ENCODE data around the gene NTN1. TPM values are rescaled to one million over a fixed set of nuclear protein-coding genes. Genes with fewer than 3 reads are reported as not detected.

The NTN1 gene
- total RNA-seq, 1 donor from 2014 or later = 29.6 TPM

DNA sequence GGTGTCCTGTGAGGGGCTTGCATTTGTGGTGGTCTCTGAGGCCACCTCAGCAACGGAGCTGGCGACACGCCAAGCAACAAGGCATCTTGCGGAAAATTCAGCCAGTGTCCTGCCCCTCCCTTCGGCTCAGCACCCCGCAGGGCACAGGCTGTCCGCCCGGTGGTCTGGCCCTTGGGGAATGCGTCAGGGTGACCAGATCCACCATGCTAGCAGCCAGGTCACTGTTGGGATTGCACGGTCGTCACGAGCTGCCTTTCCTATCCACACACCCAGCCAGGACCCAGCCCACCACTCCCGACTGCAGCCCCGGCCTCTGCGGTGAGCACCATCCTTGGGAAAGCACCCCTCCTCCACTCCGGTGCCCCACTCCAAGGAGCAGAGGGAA lies 221.2 kb downstream of the NTN1 start:
- DNase-seq (ENCODE audit: low spot score in 2 of 2) = no peak
- intact Hi-C loops (cut with DNase I) = loop anchor here (5.0 kb wide), 1 partner anchor 120 kb away; no protein-coding TSS in a partner anchor
- Histone ChIP-seq H3K27me3 (no peaks in the 10 kb centered on the region), H3K4me3 (no peak overlapping the region), H3K4me1 (peaks cover 21 to 57% of the 10 kb centered on the region in 2 donors), H3K27ac (peak overlapping the region; percentile 99 to 100), H3K36me3 (no peaks in the 10 kb centered on the region), H3K9me3 (no peaks in the 10 kb centered on the region)
- TF ChIP-seq, protein P1, sequence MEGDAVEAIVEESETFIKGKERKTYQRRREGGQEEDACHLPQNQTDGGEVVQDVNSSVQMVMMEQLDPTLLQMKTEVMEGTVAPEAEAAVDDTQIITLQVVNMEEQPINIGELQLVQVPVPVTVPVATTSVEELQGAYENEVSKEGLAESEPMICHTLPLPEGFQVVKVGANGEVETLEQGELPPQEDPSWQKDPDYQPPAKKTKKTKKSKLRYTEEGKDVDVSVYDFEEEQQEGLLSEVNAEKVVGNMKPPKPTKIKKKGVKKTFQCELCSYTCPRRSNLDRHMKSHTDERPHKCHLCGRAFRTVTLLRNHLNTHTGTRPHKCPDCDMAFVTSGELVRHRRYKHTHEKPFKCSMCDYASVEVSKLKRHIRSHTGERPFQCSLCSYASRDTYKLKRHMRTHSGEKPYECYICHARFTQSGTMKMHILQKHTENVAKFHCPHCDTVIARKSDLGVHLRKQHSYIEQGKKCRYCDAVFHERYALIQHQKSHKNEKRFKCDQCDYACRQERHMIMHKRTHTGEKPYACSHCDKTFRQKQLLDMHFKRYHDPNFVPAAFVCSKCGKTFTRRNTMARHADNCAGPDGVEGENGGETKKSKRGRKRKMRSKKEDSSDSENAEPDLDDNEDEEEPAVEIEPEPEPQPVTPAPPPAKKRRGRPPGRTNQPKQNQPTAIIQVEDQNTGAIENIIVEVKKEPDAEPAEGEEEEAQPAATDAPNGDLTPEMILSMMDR (IDR thresholded peaks at IDR 0.05) = no peak

DNA sequence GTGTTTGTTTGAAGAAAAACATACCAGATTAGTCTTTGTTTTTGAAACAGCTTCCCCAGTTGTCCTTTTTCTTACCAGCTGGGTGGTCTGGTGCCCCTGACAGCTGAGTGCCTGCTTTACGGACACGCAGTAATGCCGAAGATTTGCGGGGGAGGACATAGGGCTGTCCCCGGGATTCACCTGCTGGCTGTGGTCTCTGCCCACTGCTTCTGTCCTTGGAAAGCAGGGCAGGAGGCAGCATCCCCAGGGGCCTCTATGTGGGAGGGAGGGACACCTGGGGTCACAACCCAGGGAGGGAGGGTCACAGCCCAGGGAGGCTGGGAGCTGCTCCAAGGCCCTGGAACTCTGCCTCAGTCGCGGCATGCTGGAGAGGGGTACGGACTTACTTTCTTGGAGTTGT lies 221.7 kb downstream of the NTN1 start:
- TF ChIP-seq, protein P1 (IDR thresholded peaks at IDR 0.05) = no peak
- no peaks in the 10 kb centered on the region for H3K36me3 ChIP-seq
- no peaks in the 10 kb centered on the region for H3K9me3 ChIP-seq
- no peaks in the 10 kb centered on the region for H3K27me3 ChIP-seq
- DNase-seq (ENCODE audit: low spot score in 2 of 2) = no peak
- intact Hi-C loops (cut with DNase I) = loop anchor here (5.0 kb wide), 1 partner anchor 121 kb away; no protein-coding TSS in a partner anchor
- peak overlapping the region; percentile 99 to 100 for H3K27ac ChIP-seq
- H3K4me1 ChIP-seq = peaks cover 21 to 53% of the 10 kb centered on the region in 2 donors
- no peak overlapping the region for H3K4me3 ChIP-seq

DNA sequence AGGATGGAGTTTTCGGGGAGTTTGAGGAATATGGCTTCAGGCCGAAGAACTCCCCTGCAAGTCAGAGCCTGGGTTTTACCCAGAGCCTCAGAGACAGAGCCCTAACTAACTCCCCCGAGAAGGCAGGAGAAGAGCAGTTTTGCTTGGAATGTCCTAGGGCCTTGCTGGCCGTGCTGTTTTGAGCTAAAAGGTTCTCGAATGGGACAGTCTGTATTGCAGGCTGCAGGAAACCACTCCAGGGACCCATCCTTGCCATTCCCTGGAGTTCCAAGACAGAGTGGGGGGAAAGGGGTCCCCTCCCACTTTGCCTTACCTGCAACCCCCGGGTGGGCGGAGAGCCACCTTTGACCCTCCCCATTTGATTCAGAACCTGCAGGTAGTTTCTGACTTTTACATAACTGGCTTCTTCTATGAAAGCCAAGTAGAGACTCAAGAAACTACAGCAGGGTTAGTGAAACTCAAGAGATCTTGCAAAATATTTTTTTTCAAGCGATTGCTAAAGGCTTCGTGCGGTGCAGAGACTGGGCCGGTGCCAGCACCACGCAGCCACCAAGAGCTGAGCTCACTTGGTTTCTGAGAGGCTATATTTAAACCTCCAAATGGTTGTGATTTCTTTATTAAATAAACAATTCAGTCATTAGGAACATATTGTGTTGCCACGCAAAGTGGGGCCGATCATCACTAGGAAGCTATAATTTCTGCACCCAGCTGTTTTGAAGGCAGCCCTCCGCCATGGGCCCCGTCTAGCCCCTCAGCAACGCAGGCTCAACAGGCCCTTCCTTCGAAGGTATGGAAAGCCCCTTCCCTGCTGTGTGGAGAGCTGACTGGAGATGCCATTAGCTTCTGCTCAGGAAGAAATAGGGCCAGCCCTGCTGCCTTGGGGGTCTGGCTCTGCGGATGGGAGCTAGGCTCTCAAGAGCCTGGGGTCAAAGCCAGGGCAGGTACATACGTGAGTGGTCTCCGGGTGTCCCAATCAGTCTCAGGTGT lies 223.0 kb downstream of the NTN1 start:
- no peaks in the 10 kb centered on the region for H3K27me3 ChIP-seq
- TF ChIP-seq, protein P1 (IDR thresholded peaks at IDR 0.05) = no peak
- no peak overlapping the region for H3K4me3 ChIP-seq
- peak in 1 of 2 donors; percentile 83 for DNase-seq (ENCODE audit: low spot score in 2 of 2)
- no peaks in the 10 kb centered on the region for H3K9me3 ChIP-seq
- intact Hi-C loops (cut with DNase I) = loop anchor here (5.0 kb wide), 1 partner anchor 122 kb away; no protein-coding TSS in a partner anchor
- peaks cover 19 to 44% of the 10 kb centered on the region in 2 donors for H3K4me1 ChIP-seq
- H3K27ac ChIP-seq = peak overlapping the region; percentile 99 to 100
- H3K36me3 ChIP-seq = no peaks in the 10 kb centered on the region

DNA sequence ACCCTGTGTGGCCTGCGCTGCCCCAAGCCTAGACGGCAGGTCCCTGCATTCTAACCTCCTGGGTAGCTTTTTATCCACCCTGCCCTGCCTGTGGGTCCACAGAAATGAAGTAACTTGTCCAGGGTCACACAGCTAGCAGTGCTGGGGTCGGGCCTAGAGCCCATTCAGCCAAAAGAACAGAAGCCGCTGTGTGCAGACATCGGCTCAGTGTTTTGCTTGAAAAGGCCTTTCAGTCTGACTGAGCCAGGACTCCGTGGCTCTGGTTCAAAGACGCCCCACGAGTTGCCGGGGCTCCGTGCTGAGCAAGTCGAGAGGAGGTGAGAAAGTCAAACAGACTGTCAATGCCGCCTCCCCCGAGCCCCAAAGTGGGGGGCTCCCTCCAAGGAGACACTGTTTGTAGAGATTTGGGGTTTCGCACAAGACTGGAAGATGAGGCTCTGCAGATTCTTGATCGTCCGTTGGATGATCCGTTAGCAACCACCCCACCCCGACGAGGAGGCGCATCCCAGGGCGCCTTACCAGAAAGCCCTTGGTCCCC lies 226.2 kb downstream of the NTN1 start:
- TF ChIP-seq, protein P1 (IDR thresholded peaks at IDR 0.05) = no peak
- H3K36me3 ChIP-seq = no peaks in the 10 kb centered on the region
- intact Hi-C loops (cut with DNase I) = no loop called here
- no peaks in the 10 kb centered on the region for H3K9me3 ChIP-seq
- H3K4me1 ChIP-seq = peaks cover 8 to 20% of the 10 kb centered on the region in 2 donors
- no peak overlapping the region for H3K27ac ChIP-seq
- no peak for DNase-seq (ENCODE audit: low spot score in 2 of 2)
- no peak overlapping the region for H3K4me3 ChIP-seq
- H3K27me3 ChIP-seq = no peaks in the 10 kb centered on the region

DNA sequence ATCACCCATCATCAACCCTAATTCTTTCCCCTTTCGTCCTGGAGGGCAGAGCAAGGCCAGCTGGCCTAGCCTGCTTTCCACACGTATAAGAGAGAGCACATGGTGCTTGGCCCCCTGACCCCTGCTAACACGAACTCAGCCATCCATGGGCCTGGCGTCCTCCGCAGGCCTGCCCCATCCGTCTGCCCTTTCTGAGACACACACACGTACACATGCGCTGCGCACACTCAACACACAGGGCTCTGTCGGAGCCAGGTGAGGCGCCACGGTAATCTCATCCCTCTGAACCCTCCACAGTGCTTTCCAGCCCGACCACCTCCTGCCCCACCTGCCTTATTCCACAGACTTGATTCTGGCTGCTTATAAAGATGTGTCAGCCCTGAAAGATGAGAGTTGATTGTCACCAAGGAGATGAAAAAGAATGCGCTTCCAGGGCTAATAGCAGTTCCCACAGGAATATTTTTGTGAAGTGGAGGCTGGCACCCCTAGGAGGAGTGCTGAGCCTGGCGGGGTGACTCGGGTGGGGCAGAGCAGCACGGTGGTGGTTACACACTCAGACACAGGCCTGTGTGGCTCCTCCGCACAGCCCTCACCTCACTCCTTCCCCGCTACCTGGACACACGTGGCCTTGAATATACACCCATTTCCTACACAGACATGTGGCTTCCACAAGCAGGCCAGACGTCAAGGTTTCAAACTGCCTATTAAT lies 228.1 kb downstream of the NTN1 start:
- TF ChIP-seq, protein P1 (IDR thresholded peaks at IDR 0.05) = no peak
- no peaks in the 10 kb centered on the region for H3K27me3 ChIP-seq
- H3K4me1 ChIP-seq = peaks cover 0 to 4% of the 10 kb centered on the region in 2 donors
- DNase-seq (ENCODE audit: low spot score in 2 of 2) = no peak
- H3K9me3 ChIP-seq = no peaks in the 10 kb centered on the region
- no peaks in the 10 kb centered on the region for H3K36me3 ChIP-seq
- H3K27ac ChIP-seq = no peak overlapping the region
- intact Hi-C loops (cut with DNase I) = no loop called here
- H3K4me3 ChIP-seq = no peak overlapping the region

All from ascending aorta (tissue), 2 donors.